GM23338 (cell line): ENCODE data around the gene SIGLEC15. TPM values are rescaled to one million over a fixed set of nuclear protein-coding genes. Genes with fewer than 3 reads are reported as not detected.

Experiments
- ATAC-seq: fragments of 200-7000 bp; cut with Tn5 transposase; 3 replicates; pipeline ENCODE4 v1.9.1; 2020
- DNase-seq: peaks from one replicate; pipeline ENCODE4 v3.0.0-alpha.2; 2015; ENCODE audit warnings: low spot score
- H2AFZ ChIP-seq: fragments of 200-600 bp; sonication (generic); 2 replicates; pipeline ENCODE4 v1.8.0; 2016; ENCODE audit warnings: antibody characterized with exemption, mild to moderate bottlenecking, moderate library complexity
- H3F3A ChIP-seq: fragments of 200-600 bp; sonication (generic); replicated peaks from 2 replicates; pipeline ENCODE4 v1.8.0; 2017; ENCODE audit warnings: antibody characterized with exemption, mixed run types, low read depth
- H3K27ac ChIP-seq: fragments of 200-600 bp; sonication (generic); 2 replicates; pipeline ENCODE4 v1.6.1; 2016; ENCODE audit warnings: low read depth
- H3K27me3 ChIP-seq: fragments of 200-600 bp; sonication (generic); 2 replicates; pipeline ENCODE4 v1.8.0; 2016; ENCODE audit warnings: mild to moderate bottlenecking, mixed run types, moderate library complexity; ENCODE audit not compliant: insufficient read depth
- H3K36me3 ChIP-seq: fragments of 200-600 bp; sonication (generic); 2 replicates; pipeline ENCODE4 v1.8.0; 2016; ENCODE audit warnings: mild to moderate bottlenecking; ENCODE audit not compliant: insufficient read depth
- H3K4me1 ChIP-seq: fragments of 200-600 bp; sonication (generic); 2 replicates; pipeline ENCODE4 v1.8.0; 2016; ENCODE audit warnings: mild to moderate bottlenecking, moderate library complexity; ENCODE audit not compliant: insufficient read depth
- H3K4me2 ChIP-seq: fragments of 200-600 bp; sonication (generic); 2 replicates; pipeline ENCODE4 v1.7.1; 2017; ENCODE audit warnings: mixed run types
- H3K4me3 ChIP-seq: fragments of 200-600 bp; sonication (generic); 2 replicates; pipeline ENCODE4 v1.6.1; 2016; ENCODE audit warnings: mixed run types
- H3K79me2 ChIP-seq: fragments of 200-600 bp; sonication (generic); replicated peaks from 2 replicates; pipeline ENCODE4 v1.8.0; 2017; ENCODE audit warnings: mild to moderate bottlenecking; ENCODE audit not compliant: insufficient read depth
- H3K9me2 ChIP-seq: fragments of 200-600 bp; sonication (generic); 2 replicates; pipeline ENCODE4 v1.8.0; 2017; ENCODE audit not compliant: insufficient read depth
- H4K20me1 ChIP-seq: fragments of 200-600 bp; sonication (generic); replicated peaks from 2 replicates; pipeline ENCODE4 v1.8.0; 2017; ENCODE audit warnings: mild to moderate bottlenecking; ENCODE audit not compliant: insufficient read depth
- H3K27ac Mint-ChIP-seq: 2 replicates; pipeline ENCODE4 v1.8.0; 2020; ENCODE audit warnings: inconsistent platforms, mild to moderate bottlenecking, moderate library complexity, mixed read lengths
- H3K27me3 Mint-ChIP-seq: 3 replicates; pipeline ENCODE4 v1.8.0; 2022; ENCODE audit warnings: low read depth, mild to moderate bottlenecking, moderate library complexity, mixed read lengths, inconsistent platforms; ENCODE audit not compliant: insufficient read depth, poor library complexity
- H3K36me3 Mint-ChIP-seq: 3 replicates; pipeline ENCODE4 v1.8.0; 2021; ENCODE audit warnings: low read depth, mild to moderate bottlenecking, inconsistent platforms, moderate library complexity, mixed read lengths
- H3K4me1 Mint-ChIP-seq: 3 replicates; pipeline ENCODE4 v1.8.0; 2020; ENCODE audit warnings: mild to moderate bottlenecking, inconsistent platforms, mixed read lengths
- H3K4me3 Mint-ChIP-seq: 3 replicates; pipeline ENCODE4 v1.8.0; 2021; ENCODE audit warnings: moderate library complexity, mild to moderate bottlenecking, inconsistent platforms, mixed read lengths
- H3K9me3 Mint-ChIP-seq: 3 replicates; pipeline ENCODE4 v1.8.0; 2020; ENCODE audit warnings: moderate library complexity, mild to moderate bottlenecking, inconsistent platforms, mixed read lengths
- CREB1 ChIP-seq: fragments of 250-450 bp; sonication (Bioruptor Pico); IDR thresholded peaks from 2 replicates; pipeline ENCODE4 v1.5.0; 2020; ENCODE audit warnings: low read depth, mild to moderate bottlenecking, moderate library complexity
- CTCF ChIP-seq, 2 experiments: fragments of 200-600 bp in 1 of 2; sonication (generic) in 1 of 2; conservative IDR thresholded peaks; 2 replicates each; pipeline versions ENCODE4 v1.5.1 to v1.6.1; 2016 to 2017; ENCODE audit warnings: antibody characterized with exemption in 2 of 2, low read depth in 2 of 2, mild to moderate bottlenecking in 2 of 2, moderate library complexity in 1 of 2
- ETS1 ChIP-seq: IDR thresholded peaks from 2 replicates; pipeline ENCODE4 v1.6.1; 2016; ENCODE audit warnings: antibody characterized with exemption
- EZH2 ChIP-seq: fragments of 200-600 bp; sonication (generic); IDR thresholded peaks from one replicate; pipeline ENCODE4 v1.8.0; 2017; ENCODE audit warnings: antibody characterized with exemption, mild to moderate bottlenecking, low read depth; ENCODE audit not compliant: unreplicated experiment
- EZH2phosphoT487 ChIP-seq: fragments of 200-600 bp; sonication (generic); IDR thresholded peaks from one replicate; pipeline ENCODE4 v1.8.1; 2018; ENCODE audit warnings: antibody characterized with exemption; ENCODE audit not compliant: unreplicated experiment
- JUNB ChIP-seq: IDR thresholded peaks from one replicate; pipeline ENCODE4 v1.6.1; 2016; ENCODE audit warnings: antibody characterized with exemption; ENCODE audit not compliant: unreplicated experiment
- NANOG ChIP-seq: IDR thresholded peaks from 2 replicates; pipeline ENCODE4 v1.6.1; 2016; ENCODE audit warnings: antibody characterized with exemption, borderline replicate concordance
- POLR2AphosphoS5 ChIP-seq: IDR thresholded peaks from 2 replicates; pipeline ENCODE4 v1.6.1; 2016; ENCODE audit warnings: antibody characterized with exemption, low read depth
- REST ChIP-seq: IDR thresholded peaks from one replicate; pipeline ENCODE4 v1.6.1; 2018; ENCODE audit warnings: antibody characterized with exemption; ENCODE audit not compliant: unreplicated experiment
- STAT1 ChIP-seq: IDR thresholded peaks from one replicate; pipeline ENCODE4 v1.6.1; 2016; ENCODE audit warnings: antibody characterized with exemption; ENCODE audit not compliant: unreplicated experiment
- ZNF114 ChIP-seq: fragments of 250-450 bp; sonication (Bioruptor Pico); IDR thresholded peaks from 2 replicates; pipeline ENCODE4 v1.5.0; 2020; ENCODE audit warnings: mild to moderate bottlenecking, moderate library complexity
- ZNF331 ChIP-seq: fragments of 250-450 bp; sonication (Bioruptor Pico); IDR thresholded peaks from 2 replicates; pipeline ENCODE4 v1.5.0; 2020; ENCODE audit warnings: low read depth, mild to moderate bottlenecking, moderate library complexity
- ZNF462 ChIP-seq: fragments of 250-450 bp; sonication (Bioruptor Pico); IDR thresholded peaks from 2 replicates; pipeline ENCODE4 v1.5.0; 2020; ENCODE audit warnings: mild to moderate bottlenecking, moderate library complexity
- polyA plus RNA-seq: library from polyadenylated mRNA; unstranded; fragments of >200 nt; fragmentation: Nextera tagmentation; extraction: Ambion mirVana; gene quantifications from 2 replicates; pipeline ENCODE4 v1.2.1, GENCODE V29; 2016
- total RNA-seq: library from RNA; depleted of rRNA; stranded (reverse); fragments of >200 nt; shearing (Covaris generic); gene quantifications from 2 replicates; pipeline ENCODE4 v1.2.3, GENCODE V29; 2014

The SIGLEC15 gene
- total and polyA plus RNA-seq, 2 experiments from 2014 or later = 0.29 TPM; not detected in 1

GRCh38 chr18:45802814-45803492 is 22.5 kb upstream of the SIGLEC15 start:
- DNase-seq (no peak), ATAC-seq (no peak)
- Histone ChIP-seq H3K4me3 (no peak overlapping the region), H3K9me2 (peaks cover 11% of the 10 kb centered on the region), H2AFZ (no peak overlapping the region), H3K4me2 (no peak overlapping the region), H3K27ac (no peak overlapping the region), H3K79me2 (no peaks in the 10 kb centered on the region), H3K4me1 (no peaks in the 10 kb centered on the region; the same call in 1 of the 2 replicates), H3K27me3 (no peaks in the 10 kb centered on the region), H3K36me3 (no peaks in the 10 kb centered on the region; the same call in 1 of the 2 replicates), H4K20me1 (no peaks in the 10 kb centered on the region), H3F3A (no peaks in the 10 kb centered on the region)
- Mint-ChIP-seq H3K9me3 (peaks cover 68% of the 10 kb centered on the region), H3K4me3 (no peak overlapping the region), H3K27ac (no peak overlapping the region), H3K4me1 (peaks cover 15% of the 10 kb centered on the region), H3K27me3 (peaks cover 13% of the 10 kb centered on the region), H3K36me3 (peaks cover 64% of the 10 kb centered on the region)
- TF ChIP-seq EZH2phosphoT487 (no peak), JUNB (no peak), ETS1 (no peak), EZH2 (no peak), REST (no peak), POLR2AphosphoS5 (no peak), CREB1 (CRISPR knock-in tag) (no peak), CTCF (conservative IDR thresholded peaks at IDR 0.05; ENCODE audit: low read depth in 2 of 2) (no peak), ZNF114 (CRISPR knock-in tag) (no peak), NANOG (no peak), STAT1 (no peak), ZNF462 (CRISPR knock-in tag) (no peak), ZNF331 (CRISPR knock-in tag) (no peak)
